Myocyte (in vitro differentiated cells): ENCODE results near the gene WWTR1. TPM values are rescaled to one million over a fixed set of nuclear protein-coding genes. Genes with fewer than 3 reads are reported as not detected.
A peak's percentile ranks its signal among the peaks of the same experiment; 100 is the strongest.

Experiments
- DNase-seq: peaks from one replicate; pipeline ENCODE4 v3.0.0-alpha.2; 2012; ENCODE audit warnings: low read depth
- total RNA-seq: library from RNA; depleted of rRNA; stranded (reverse); fragments of >200 nt; gene quantifications from 2 replicates; pipeline ENCODE4 v1.2.3, GENCODE V29; 2014

WWTR1 gene
- total RNA-seq, 1 donor from 2014 or later = 259 TPM

- peak; percentile 64 for DNase-seq
These were observed 61.6 kb downstream of the WWTR1 start for GRCh38 chr3:149596134-149596770.

- DNase-seq = no peak
These were observed 64.2 kb downstream of the WWTR1 start for GRCh38 chr3:149593418-149594160.

GRCh38 chr3:149592758-149593240 lies 65.0 kb downstream of the WWTR1 start:
- DNase-seq = peak; percentile 99

GRCh38 chr3:149590691-149591441 lies 67.0 kb downstream of the WWTR1 start:
- DNase-seq = peak; percentile 82

GRCh38 chr3:149589332-149589731 lies 68.5 kb downstream of the WWTR1 start:
- no peak for DNase-seq

GRCh38 chr3:149588909-149589308 lies 68.9 kb downstream of the WWTR1 start:
- peak; percentile 56 for DNase-seq

- DNase-seq = no peak
These were observed 70.4 kb downstream of the WWTR1 start for GRCh38 chr3:149587383-149587782.

GRCh38 chr3:149586871-149587270 lies 71.0 kb downstream of the WWTR1 start:
- no peak for DNase-seq

GRCh38 chr3:149585401-149585726 lies 72.5 kb downstream of the WWTR1 start:
- no peak for DNase-seq

- DNase-seq = no peak
These were observed 73.7 kb downstream of the WWTR1 start for GRCh38 chr3:149583921-149584635.

GRCh38 chr3:149582395-149582794 lies 75.4 kb downstream of the WWTR1 start:
- DNase-seq = no peak

- DNase-seq = peak; percentile 97
These were observed 76.0 kb downstream of the WWTR1 start for GRCh38 chr3:149581681-149582370.

GRCh38 chr3:149581248-149581647 lies 76.6 kb downstream of the WWTR1 start:
- no peak for DNase-seq

- DNase-seq = peak; percentile 76
These were observed 77.8 kb downstream of the WWTR1 start for GRCh38 chr3:149579838-149580542.

GRCh38 chr3:149579161-149579560 lies 78.7 kb downstream of the WWTR1 start:
- no peak for DNase-seq

GRCh38 chr3:149577801-149578200 lies 80.0 kb downstream of the WWTR1 start:
- no peak for DNase-seq

- peak; percentile 92 for DNase-seq
These were observed 81.8 kb downstream of the WWTR1 start for GRCh38 chr3:149575961-149576564.

- DNase-seq = peak; percentile 97
These were observed 82.4 kb downstream of the WWTR1 start for GRCh38 chr3:149575213-149575960.

- DNase-seq = no peak
These were observed 84.9 kb downstream of the WWTR1 start for GRCh38 chr3:149572796-149573414.
